Tibial artery (tissue), 4 donors: ENCODE results near the gene RNF183.

Source experiments
- DNase-seq, 2 donors: peaks; one replicate each; pipeline ENCODE4 v3.0.0-alpha.2; 2019
- H3K27ac ChIP-seq, 2 donors: fragments of 200-600 bp; sonication (generic) in 1 of 2; 1 replicate in 1 of 2; 2 replicates in 1 of 2; pipeline ENCODE4 v1.5.1; 2018 to 2019; ENCODE audit warnings: mild to moderate bottlenecking in 1 of 2
- H3K27me3 ChIP-seq, 2 donors: fragments of 200-600 bp; sonication (generic) in 1 of 2; one replicate each; pipeline versions ENCODE4 v1.5.1 to v1.6.0; 2016 to 2019
- H3K36me3 ChIP-seq, 3 donors: fragments of 200-600 bp; sonication (generic) in 2 of 3; one replicate each; pipeline ENCODE4 v1.5.1; 2016 to 2019; ENCODE audit warnings: mild to moderate bottlenecking in 2 of 3
- H3K4me1 ChIP-seq, 4 donors: fragments of 200-600 bp; sonication (generic) in 2 of 4; 1 replicate in 3 of 4; 2 replicates in 1 of 4; pipeline ENCODE4 v1.5.1; 2016 to 2019
- H3K4me3 ChIP-seq, 2 donors: fragments of 200-600 bp; sonication (generic) in 1 of 2; 1 replicate in 1 of 2; 2 replicates in 1 of 2; pipeline ENCODE4 v1.5.1; 2018 to 2019; ENCODE audit warnings: mild to moderate bottlenecking in 2 of 2
- H3K9me3 ChIP-seq, 3 donors: fragments of 200-600 bp; sonication (generic) in 1 of 3; one replicate each; pipeline ENCODE4 v1.5.1; 2016 to 2019
- CTCF ChIP-seq, 2 experiments: fragments of 200-600 bp in 1 of 2; fragments of 450-650 bp in 1 of 2; IDR thresholded peaks; one replicate each; pipeline ENCODE4 v1.5.1; 2017 to 2019; ENCODE audit warnings: antibody characterized with exemption in 2 of 2, mild to moderate bottlenecking in 1 of 2, moderate library complexity in 1 of 2
- intact Hi-C: fragments of 100-400 bp; cut with DNase I; formaldehyde crosslinking; loops from one replicate; pipeline ENCODE4 v1.15.0; 2023; ENCODE audit warnings: low total_unique reads

The RNF183 gene

GRCh38 chr9:113317777-113318176 lies 14.6 kb upstream of the RNF183 start:
- peak; percentile 13 to 17 for TF ChIP-seq CTCF (IDR thresholded peaks at IDR 0.05)
- Histone ChIP-seq H3K36me3 (peaks cover 0 to 49% (median 7%) of the 10 kb centered on the region in 3 donors), H3K4me1 (peaks cover 0 to 11% (median 0%) of the 10 kb centered on the region in 4 donors), H3K27ac (no peak overlapping the region), H3K27me3 (no peaks in the 10 kb centered on the region), H3K9me3 (no peaks in the 10 kb centered on the region), H3K4me3 (no peak overlapping the region)
- intact Hi-C loops: loop anchor here (10.0 kb wide), 1 partner anchor 57 kb away; the partner anchor contains the start of gene HDHD3
- DNase-seq: no peak

GRCh38 chr9:113316030-113316429 lies 12.9 kb upstream of the RNF183 start:
- intact Hi-C loops: loop anchor here (10.0 kb wide), 1 partner anchor 59 kb away; the partner anchor contains the start of gene HDHD3
- Histone ChIP-seq H3K9me3 (no peaks in the 10 kb centered on the region), H3K4me1 (peaks cover 0 to 11% (median 0%) of the 10 kb centered on the region in 4 donors), H3K4me3 (no peak overlapping the region), H3K36me3 (peaks cover 0 to 40% (median 7%) of the 10 kb centered on the region in 3 donors), H3K27me3 (no peaks in the 10 kb centered on the region), H3K27ac (peak overlapping the region in 1 of 2 donors; percentile 49)
- no peak for TF ChIP-seq CTCF (IDR thresholded peaks at IDR 0.05)
- no peak for DNase-seq

- intact Hi-C loops: loop anchor here (10.0 kb wide), 1 partner anchor 60 kb away; the partner anchor contains the start of gene HDHD3
- DNase-seq: no peak
- Histone ChIP-seq H3K4me3 (no peak overlapping the region), H3K4me1 (peaks cover 0 to 11% (median 0%) of the 10 kb centered on the region in 4 donors), H3K36me3 (peaks cover 0 to 33% (median 4%) of the 10 kb centered on the region in 3 donors), H3K9me3 (no peaks in the 10 kb centered on the region), H3K27ac (peak overlapping the region in 1 of 2 donors; percentile 49), H3K27me3 (no peaks in the 10 kb centered on the region)
- TF ChIP-seq CTCF (IDR thresholded peaks at IDR 0.05): no peak
Observed at GRCh38 chr9:113315231-113315630, 12.1 kb upstream of the RNF183 start.

GRCh38 chr9:113313261-113313660 lies 10.1 kb upstream of the RNF183 start:
- no peak for TF ChIP-seq CTCF (IDR thresholded peaks at IDR 0.05)
- intact Hi-C loops: loop anchor here (10.0 kb wide), 1 partner anchor 62 kb away; the partner anchor contains the start of gene HDHD3

GRCh38 chr9:113311961-113312360 lies 8.8 kb upstream of the RNF183 start:
- Histone ChIP-seq H3K36me3 (peaks cover 0 to 8% (median 0%) of the 10 kb centered on the region in 3 donors), H3K4me3 (no peak overlapping the region), H3K4me1 (peaks cover 0 to 11% (median 0%) of the 10 kb centered on the region in 4 donors), H3K9me3 (no peaks in the 10 kb centered on the region), H3K27ac (no peak overlapping the region), H3K27me3 (peaks cover 0 to 9% of the 10 kb centered on the region in 2 donors)
- no peak for TF ChIP-seq CTCF (IDR thresholded peaks at IDR 0.05)
- no peak for DNase-seq
- intact Hi-C loops: loop anchor here (10.0 kb wide), 1 partner anchor 63 kb away; the partner anchor contains the start of gene HDHD3

More at GRCh38 chr9:113313261-113313660, 10.1 kb upstream of the RNF183 start:
- Histone ChIP-seq H3K4me3 (no peak overlapping the region), H3K27ac (no peak overlapping the region), H3K9me3 (no peaks in the 10 kb centered on the region), H3K4me1 (peaks cover 0 to 11% (median 0%) of the 10 kb centered on the region in 4 donors), H3K27me3 (no peaks in the 10 kb centered on the region), H3K36me3 (peaks cover 0 to 15% (median 0%) of the 10 kb centered on the region in 3 donors)
- DNase-seq: no peak
